Activated CD4-positive, alpha-beta T cell treated with anti-CD3 and anti-CD28 coated beads, Interleukin-2, amount 50 U/mL, for 4 hours (primary cell): ENCODE results near the gene CADM1.

Experiments used
- DNase-seq, 2 experiments: peaks; one replicate each; pipeline ENCODE4 v3.0.0-alpha.2; 2020

Gene CADM1

DNA sequence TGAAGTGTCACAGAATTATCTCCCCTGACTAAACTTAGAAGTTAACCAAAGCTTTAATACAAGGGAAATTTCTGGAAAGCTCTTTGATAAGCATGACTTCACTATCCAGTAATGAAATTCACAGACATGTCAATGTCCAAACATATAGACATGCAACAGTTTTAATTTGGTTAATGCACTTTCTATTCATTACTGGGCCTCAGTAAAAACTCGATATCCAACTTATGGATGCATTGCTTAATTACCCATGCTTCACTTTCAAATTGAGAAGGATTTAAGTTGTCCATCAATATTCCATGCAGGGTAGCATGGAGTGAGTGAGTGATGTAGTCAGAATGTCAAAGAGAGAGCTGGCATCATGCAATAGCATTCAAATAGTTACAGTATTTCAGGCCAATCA, 197.5 kb downstream of the CADM1 start:
- DNase-seq, result no peak

DNA sequence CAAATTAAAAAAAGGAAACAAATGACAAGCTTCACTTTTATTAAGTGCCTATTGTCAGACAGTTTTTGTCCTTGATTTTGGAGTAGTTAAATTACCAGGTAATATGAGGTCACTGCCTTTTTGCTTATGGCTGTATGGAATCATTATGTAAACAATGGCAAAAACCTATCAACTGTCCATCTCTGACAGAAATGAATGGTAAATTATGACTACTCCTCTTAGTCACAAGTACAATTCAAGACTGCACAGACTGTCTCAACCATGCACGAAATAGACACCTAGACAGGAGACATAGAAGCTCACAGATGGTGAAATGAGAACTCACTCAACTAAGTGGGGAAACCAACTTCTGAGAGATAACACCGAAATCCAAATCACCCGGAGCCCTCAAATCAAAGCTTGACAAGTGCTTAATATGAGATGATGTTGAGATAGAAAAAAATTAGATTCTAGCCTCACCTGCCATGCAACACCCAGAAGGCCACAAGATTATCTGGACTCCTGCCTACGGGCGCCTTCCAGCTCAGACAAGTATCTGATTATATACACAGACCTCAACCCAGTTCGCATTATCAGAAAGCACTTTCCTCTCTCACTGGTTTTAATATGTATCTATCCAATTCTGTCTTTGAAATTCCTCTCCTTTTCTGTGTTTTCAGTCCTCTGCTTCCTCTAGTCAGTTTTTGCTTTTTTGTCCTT, 199.3 kb downstream of the CADM1 start:
- no peak for DNase-seq

DNA sequence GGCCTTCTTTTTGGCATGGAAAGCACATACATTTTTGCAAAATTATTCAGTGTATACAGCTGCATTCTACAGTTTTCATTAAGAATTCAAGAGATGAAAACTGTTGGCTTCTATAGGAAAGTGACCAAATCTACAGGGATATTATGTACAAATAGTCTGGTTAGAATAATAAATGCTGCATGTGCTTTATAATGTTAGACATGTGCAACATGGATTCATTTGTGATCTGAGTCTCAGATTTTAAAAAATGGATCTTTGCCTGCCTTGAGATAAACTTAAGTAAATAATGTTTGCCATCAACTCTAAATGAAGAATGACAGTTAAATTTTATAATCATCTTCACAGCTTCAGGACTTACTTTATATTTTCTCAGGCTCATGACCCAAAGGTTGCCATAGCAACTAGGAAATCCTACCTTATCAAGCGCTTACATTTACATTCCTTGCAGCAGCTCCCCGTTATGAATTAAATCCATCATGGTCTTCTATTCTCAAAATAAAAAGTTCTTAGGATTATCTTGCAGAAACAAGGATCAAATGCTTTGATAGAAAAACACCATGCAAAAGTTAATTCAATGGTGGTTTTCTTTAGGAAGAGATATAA, 200.2 kb downstream of the CADM1 start:
- DNase-seq, result no peak

DNA sequence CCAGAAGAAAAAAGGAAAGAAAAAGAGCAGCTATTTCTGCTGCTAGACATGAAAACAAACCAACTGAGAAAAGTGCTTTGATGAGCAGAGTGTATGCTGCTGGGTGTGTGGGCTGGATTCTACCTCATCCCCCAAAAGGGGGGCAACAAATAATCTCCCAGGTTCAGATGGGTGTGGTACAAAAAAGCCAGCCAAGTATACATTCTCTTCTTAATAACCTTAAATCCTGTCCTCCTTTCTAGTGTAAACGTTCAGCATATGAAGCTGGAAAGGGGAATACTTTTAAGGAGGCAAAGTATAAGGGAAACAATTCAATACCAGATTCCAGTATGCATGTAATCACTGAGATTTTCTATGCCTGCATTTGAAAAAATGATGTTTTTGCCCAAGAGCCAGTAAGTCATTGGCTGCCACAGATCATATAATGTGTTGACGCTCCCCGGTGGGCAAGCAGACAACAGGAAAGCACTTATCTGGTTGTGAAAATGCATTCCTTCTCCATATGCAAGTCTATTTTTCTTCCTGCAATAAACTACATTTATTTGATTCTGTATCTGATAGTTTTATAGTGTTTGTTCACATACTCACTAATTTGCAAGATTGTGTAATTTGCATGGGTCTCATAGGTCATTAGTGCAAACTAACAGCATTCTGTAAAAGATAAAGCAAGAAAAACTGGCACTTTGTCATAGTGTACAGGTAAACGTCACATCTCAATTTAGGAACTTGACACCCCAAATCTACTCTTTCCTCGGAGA, 201.1 kb downstream of the CADM1 start:
- DNase-seq, result no peak

DNA sequence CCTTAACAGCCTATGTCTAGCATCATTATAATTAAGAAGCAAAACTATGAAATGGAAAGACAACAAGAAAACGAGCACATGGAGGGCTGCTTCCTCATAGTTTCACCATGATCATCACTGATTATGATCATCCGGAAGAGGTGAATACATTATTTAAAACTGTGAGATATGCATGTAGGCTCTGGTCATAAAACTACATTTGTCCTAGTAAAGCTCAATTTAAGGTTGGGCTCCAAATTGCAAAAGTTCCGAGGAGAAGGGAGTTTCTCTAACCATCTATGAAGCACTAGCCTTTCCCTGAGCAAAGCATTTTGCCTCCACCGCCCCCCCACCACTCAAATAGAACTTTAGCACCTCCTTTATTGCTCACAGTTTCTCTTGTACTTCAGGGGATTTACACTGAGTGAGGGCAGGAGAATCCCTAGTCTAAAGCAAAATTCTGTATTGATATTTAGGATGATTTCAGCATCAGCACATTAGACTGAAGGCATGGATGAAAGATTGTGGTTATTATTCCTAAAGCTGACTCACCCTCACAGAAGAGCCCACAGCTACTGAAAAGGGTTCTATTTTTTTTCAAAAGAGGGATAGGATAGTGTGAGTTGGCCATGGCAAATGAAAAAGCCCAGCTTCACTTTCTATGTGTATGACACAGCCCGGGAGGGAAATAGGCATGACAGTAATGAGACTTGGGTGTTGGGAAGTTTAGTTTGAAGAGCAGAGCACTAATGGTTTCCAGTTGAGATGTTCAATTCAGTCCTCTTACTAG, 203.4 kb downstream of the CADM1 start:
- DNase-seq, result no peak

DNA sequence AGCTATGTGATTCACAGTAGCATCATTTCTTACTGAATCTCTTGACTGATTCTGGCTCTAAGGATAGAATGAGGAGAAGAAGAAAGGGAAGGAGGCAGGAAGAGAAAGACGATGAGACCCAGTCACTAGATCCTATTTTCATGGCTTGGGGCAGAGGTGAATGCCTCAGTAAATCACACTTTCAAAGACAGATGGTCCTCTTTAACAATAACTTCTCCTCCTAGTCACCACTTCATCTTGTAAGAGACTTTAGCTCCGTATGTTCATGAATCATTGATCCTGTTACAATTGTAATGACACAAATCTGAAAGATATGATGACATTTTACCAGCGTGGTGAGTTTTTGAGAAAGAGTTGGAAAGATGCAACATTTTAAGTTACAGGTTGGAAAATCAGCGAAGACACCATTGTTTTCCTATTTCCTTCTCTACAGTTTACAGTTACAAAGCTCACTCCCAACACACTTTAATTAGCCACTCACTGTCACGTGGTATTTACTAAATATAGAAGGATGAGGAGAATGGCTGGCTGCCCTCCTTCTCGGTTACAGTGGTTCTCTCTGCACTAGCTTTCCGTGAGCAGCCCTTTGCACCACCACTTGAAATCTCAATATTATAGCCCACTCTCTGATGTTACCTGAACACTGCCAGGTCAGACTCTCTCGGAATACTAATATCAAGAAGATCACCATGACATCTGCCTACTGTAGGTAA, 205.8 kb downstream of the CADM1 start:
- no peak for DNase-seq

DNA sequence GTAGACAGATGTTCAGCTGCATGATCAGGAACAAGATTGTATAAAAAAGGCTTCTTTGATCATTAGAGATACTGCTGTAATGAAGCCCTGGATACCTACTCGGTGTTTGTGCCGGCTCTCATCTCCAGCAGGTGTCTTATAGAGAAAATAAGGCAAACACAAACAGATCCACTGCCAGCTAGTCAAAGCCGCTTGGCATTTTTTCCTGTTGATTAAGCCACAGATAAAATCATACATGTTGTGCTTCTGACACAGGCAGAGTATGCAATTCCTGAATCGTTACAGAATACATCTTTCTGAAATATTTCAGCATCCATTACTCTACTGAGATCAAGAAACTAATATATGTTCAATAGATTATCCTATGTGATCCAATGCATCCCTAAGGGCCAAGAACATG, 206.9 kb downstream of the CADM1 start:
- DNase-seq, result no peak

DNA sequence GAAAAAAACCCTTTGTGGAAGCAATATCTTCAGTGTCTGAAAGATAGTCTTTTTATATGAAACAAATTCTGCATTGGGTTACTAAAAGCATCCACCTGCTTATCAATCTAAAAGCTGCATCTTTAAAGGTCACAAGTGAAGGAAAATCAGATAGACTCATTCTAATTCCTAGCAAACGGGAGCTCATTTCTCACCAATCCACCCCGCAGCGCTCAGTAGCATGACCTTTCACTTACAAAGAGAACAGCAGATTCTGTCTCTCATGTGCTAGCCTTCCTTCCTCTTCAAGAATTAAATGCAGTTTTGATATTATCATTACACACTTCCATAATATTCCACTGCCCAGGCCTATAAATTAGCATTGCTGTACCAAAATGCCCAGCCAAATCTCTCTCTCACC, 212.9 kb downstream of the CADM1 start:
- DNase-seq, result no peak

DNA sequence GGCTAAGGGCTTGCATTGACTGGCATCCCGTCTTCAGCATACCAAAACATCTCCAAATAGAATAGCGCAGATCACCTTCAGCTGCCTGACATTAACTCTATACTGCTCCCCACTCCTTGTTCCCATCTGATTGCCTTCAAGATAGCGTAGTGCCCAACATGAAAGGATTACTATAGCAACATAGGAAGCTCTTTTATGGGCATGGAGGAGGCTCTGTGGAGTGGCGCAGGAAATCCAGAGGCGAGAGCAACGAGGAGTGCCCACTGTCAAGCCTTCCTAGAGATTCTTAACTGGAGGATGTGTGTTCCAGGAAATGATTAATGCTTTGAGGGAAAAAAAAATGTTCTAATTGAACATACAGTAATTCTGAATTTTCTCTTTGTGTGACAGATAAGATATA, 213.3 kb downstream of the CADM1 start:
- DNase-seq, result no peak

DNA sequence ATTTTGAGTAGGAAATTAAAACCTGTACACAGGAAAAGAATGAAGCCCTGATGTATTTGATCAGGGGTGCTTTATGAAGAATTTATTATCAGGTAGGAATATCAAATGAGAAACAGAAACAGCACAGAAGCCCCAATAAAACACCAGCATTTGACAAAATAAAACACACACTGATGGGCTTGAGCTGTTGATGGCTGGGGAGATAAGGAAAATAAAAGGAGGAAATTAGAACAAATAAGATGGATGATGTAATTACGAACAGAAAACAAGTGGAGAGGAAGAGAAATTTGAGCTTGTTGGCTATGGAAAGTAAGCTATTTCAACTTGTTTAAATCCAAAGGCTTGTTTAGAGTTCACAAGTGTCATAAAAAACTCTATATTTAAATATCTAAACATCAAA, 213.7 kb downstream of the CADM1 start:
- DNase-seq, result no peak

DNA sequence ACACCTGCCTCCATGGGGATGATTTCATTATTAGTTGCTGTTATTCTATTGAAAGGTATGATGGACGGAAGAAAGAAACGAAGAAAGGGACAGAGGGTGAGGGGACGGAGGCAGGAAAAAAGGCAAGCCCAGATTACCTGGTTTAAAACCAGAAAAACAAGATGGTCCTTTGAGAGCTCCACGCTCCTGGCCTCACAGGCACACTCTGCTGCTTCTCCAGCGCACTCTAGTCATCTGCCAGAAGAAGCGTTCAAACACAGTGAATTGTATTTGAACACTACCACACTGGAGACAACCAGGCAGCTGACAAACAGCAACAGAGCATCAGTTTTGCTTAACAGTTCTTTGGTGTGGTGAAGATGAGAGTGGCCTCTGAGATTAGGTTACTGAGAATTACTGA, 216.9 kb downstream of the CADM1 start:
- no peak for DNase-seq

DNA sequence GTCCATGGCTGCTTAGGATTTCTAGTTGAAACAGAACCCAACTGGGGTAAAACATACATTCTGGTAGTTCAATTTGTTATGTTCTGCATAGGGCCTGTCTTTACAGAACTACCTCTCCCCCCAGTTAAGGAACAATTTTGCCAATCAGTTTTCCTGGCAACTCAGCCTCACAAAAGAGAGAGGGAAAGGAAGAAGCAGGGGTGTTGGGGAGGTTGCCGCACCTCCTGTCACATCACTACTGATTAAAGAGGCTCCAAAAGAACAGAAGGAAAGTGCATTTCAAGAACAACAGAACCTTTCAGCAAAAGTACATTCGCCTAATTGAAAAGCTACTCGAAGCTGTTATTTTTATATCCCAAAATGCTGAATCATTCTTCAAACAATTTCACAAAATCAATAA, 217.6 kb downstream of the CADM1 start:
- DNase-seq, result no peak

DNA sequence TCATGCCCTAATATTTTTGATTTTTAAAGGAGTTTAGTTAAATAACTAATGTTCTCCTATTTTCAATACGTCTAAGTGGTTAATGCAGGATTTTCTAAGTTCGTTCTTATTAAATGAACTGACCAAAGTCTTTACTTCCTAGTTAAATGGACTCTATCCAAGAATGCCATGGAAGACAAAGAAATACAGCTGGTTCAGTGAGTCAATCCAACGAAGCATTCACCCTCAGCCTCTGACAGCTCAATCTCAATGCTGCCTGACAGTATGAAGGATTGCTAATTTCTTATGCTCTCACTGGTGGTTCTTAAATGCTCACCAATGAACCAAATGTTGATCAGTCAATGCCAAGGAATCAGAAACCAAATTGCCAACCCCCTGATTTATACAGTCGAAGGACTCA, 219.4 kb downstream of the CADM1 start:
- no peak for DNase-seq

DNA sequence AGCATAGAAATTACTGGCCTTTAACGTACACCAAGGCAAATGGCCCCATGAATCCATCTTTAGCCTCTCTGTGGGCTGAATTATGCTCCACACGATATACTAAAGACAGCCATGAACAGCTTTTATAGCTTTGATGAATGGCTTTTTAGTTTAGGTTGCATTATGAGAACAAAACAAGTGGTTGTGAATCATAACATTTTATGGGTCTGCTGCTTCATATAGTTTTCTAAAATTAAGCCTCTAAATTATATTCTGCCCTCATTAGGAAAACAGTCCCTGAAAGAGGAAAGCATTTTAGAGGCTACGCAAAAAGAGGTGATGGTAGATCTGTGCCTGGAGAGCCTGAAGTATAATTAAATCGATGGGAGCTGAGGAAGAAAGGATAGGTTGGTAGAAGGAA, 221.3 kb downstream of the CADM1 start:
- no peak for DNase-seq

DNA sequence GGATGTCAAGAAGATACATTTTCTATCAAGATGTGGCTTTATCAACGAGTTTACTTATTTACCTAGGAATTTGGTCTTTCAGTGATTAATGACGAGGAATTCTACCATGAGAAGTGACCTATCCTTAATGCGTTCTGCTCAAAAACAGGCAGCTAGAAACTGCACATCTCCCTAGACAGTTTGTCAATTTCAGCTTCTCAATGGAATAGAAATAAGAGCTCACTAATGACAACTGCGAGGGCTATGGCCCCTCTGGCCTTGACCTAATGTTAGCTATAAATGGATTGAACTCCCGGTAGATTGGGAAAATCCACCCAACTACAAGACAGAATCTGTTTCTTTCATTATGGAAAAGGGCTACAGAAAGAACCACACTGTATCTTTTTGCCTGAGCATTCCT, 223.4 kb downstream of the CADM1 start:
- no peak for DNase-seq

DNA sequence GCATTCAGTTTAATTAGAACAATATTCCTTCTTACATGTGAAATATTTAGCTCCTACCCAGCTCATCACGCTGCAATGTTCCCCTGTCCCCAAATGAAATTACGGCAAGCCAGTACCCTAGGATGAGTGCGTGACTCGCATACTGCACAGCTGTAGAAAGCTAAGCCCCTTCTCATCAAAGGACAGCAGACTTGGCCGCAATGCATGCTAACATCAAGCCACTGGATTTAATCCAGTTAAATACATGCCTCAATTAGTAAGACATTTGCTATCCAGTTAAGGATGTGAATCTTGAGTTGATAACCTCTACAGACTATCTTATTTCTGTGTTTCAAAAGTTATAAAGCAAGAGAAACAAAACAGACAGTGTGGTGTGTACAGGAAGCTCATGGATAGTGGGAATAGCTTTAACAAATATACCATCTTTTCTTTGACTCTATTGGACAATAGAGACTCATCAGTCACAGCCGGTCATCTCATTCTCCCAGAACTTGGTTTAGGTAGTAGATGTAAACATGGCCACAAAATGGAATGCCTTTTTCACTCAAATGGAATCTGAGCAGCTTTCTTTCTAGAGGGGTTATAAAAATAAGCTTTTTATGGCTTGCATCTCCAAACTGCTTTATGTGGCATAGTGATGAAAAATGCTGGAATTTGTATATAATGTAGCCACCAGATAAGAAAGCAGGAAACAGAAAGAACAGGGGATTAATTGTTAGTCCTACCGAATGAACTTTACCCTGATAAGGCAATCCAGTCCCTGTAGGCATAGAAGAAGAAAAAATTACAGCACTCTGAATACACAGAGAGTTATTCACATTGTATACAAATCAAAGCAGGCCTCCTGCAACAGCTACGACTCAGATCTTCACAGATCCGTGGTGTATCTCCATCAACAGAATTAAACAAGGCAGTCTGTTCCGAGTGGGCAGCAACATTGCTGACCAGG, 224.1 kb downstream of the CADM1 start:
- no peak for DNase-seq

DNA sequence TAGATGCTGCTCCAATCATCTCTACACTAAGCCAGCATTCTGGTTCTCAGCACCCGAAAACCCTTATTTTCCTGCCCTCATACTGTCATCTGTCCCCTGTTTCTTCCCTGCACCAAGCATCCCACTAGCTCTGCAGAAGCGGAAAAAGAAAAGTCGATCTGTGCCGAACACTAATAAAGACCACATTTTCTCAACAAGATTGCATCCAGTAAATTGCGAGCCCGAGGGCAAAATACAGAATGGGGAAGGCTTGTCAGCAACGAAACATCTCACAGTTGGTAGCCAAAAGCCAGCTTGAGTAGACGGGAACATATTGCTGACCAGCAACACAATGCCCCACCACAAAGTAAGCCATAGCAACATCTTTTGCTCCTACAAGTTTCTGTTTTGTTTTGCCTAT, 227.4 kb downstream of the CADM1 start:
- no peak for DNase-seq

DNA sequence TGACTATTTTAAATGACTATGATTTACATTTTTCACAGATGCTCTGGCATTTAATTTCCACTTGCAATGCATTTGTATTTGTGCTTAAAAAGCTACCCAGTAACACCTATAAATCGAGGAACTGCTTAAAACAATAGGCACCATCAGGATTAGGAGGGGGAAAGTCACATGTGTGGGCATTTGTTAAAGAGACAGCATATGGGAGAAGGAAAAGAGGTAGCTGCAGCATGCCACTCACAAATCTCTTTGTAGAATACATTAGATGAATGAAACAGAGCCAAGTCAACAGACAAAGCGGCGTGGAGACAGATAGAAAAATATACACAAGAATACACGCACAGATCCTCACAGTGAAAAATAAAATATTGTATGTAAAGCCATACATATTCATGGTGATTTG, 228.0 kb downstream of the CADM1 start:
- DNase-seq, result no peak

DNA sequence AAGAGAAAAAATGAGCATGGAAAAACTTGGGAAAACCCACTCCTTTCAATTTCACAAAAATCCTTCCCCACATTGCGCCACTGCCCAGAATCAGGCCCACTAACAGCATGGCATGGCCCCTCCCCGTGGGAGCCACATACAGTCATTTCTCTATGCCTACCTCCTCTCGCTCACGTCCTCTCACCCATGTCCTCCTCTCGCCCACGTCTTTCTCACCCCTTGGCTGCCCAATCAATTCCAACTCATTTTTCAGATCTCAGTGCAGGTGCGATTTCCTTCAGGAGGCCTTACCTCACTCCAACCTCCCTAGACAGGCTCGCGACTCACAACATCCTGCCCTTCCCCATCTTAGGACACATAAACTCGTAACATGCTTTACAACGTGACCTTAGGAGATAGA, 229.2 kb downstream of the CADM1 start:
- no peak for DNase-seq

DNA sequence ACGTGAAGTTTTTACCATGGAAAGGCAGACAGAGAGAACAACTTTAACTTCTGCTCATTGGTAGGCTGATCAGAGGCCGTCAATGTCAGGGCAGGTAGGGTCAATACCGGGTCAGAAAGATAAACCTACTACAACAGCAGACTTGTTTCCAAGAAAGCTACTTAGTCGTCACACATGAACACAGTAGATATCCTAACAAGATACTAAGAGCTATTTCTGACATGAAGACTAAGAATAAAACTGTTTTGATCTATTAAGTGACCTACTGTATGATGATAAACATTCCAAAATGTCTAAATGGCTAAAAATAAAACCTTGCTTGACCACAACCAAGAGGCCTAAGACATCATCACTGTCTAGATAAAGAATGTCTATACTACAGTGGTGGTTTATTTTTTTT, 231.3 kb downstream of the CADM1 start:
- DNase-seq, result no peak

DNA sequence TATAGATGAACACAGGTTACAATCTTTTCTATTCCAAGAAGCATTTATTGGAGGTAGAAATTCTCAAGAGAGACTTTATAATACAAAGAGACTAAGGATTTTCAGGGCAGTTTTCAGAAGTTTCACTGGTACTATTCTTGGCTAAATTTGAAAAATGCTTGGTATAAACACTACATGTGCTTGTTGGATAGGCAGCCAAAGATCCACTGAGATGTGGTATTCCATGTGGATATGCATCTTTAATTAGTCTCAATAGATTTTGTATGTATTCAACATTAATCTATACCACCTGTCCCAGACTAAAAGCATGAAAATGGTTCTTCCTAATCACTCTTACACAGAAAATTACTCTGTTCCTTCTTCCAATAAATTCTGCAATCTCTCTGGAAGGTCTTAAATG, 232.6 kb downstream of the CADM1 start:
- DNase-seq, result no peak
